Activated effector memory CD4-positive, alpha-beta T cell treated with Interleukin-2 at 50 U/mL for 16 hours (primary cell): ENCODE data around the gene USP11.
"Not testable (repeated sequence)": the region's sequence is repeated elsewhere in the genome, so short reads cannot be mapped to it uniquely, and the experiment has no call there.

Source experiments
- DNase-seq: peaks from one replicate; pipeline ENCODE4 v3.0.0-alpha.2; 2020

USP11 gene

GRCh38 chrX:47248576-47248975 lies 15.8 kb downstream of the USP11 start:
- no peak for DNase-seq

DNA sequence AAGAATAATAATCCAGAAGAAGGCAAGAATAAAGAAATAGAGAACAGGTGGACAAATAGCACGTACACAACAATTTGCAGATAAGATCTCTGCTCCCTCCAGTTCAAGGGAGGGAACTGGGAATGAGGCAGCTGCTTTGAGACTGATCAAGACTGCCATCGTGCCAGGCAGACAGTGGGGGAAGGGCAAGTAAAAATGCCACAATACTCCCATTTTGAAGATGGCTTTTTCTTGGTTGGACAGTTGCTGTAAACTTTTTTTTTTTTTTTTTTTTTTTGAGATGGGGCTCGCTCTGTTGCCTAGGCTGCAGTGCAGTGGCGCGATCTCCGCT lies 17.2 kb downstream of the USP11 start:
- no peak for DNase-seq

- DNase-seq = not testable (repeated sequence)
Measured at GRCh38 chrX:47257620-47258019, 24.8 kb downstream of the USP11 start.

GRCh38 chrX:47264483-47265173 lies 31.8 kb downstream of the USP11 start:
- no peak for DNase-seq

- no peak for DNase-seq
Measured at GRCh38 chrX:47266643-47267042, 33.8 kb downstream of the USP11 start.

DNA sequence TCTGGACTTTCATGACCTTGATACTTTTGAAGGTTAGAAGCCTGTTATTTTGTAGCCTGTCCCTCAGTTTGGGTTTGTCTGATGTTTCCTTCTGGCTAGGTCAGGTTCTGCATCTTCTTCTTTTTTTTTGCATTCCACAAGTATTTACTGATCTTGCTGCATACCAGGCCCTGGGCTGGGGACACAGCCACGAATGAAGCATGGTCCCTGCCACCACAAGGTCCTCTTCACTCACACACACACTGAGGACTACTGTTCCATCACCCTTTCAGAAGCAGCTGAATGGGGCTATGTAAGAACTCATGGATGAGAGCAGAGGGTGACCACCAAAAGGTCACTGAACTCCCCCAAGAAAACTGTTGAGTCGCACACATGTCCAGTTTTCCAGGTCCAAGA lies 39.2 kb downstream of the USP11 start:
- no peak for DNase-seq

- no peak for DNase-seq
Measured at GRCh38 chrX:47273011-47273730, 40.4 kb downstream of the USP11 start.

DNA sequence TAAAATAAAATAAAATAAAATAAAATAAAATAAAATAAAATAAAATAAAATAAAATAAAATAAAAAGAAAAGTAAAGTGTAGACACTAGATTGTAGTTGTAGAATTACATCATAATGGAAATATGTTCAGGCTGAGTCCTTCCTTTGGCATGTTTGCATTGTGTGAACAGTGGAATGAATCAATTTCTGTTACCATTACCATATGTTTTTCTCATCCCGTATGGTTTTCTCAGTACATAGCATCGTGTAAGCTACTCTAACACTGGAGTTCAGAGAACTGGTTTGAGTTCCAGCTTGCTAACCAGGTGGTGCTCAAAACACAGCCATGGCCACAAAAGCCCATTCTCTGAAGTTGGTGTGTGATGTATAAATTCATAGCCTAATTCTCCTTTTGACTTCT lies 45.9 kb downstream of the USP11 start:
- no peak for DNase-seq

DNA sequence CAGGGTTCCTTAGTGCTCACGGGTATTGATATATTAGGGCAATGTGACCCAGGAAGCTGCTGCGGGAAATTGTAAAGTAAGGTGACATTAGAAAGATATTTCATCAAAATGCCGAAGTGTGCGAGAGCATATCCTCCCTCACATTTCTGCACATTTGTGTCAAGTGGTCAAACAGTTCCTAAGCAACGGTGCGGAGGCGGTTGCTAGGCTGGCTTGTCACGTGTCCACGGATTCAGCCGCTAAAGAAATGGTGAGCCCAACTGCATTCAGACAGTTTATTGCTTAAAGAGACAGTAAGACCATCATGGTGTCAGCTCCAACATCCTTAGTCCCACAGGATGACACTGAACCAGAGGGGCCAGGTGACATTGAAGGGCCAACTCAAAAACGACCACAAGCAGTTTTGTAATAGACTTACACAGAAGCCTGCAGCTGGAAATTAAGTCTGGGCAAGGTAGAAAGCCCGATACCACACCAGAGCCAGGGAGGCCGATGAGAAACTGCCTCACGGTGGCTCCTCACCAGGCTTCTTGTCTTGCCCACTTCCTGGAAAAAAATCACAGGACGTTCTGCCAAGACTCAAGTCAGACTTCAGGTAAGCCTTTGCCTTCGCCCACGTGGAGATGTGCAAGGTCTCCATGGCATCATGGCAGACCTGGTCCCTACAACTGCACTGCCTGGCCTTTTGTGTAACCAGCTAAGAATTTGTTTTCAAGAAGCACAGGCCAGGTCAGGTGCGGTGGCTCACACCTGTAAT lies 50.4 kb downstream of the USP11 start:
- no peak for DNase-seq

DNA sequence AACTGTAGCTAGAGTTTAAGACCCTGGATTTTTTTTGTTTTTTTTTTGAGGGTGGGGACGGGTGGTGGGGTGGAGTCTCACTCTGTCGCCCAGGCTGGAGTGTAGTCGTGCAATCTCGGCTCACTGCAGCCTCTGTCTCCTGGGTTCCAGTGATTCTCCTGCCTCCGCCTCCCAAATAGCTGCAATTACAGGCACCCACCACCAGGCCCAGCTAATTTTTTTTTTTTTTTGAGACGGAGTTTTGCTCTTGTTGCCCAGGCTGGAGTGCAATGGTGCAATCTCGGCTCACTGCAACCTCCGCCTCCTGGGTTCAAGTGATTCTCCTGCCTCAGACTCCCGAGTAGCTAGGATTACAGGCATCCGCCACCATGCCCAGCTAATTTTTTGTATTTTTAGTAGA lies 51.8 kb downstream of the USP11 start:
- not testable (repeated sequence) for DNase-seq

DNA sequence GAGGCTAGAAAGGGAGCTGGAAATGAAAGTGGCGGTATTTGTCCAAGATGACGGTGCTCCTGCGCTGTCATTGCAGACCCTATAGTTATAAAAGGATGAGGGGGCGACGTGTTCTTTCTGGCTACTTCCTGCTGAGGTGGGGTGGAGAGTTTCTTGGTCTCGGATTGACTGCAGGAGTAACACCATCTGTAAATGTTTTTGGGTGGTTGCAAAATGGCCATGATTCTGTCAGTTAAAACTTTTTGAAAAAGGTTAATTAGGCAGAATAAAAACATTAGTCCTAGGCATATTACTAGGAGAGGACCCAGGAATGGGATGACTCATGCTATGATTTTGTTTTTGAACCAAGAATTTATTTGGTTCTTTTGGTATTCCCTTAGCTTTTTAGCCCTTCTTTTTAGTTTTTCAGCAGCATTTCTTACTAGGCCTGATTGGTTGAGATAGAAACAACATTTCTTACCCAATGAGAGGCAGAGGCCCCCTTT lies 53.1 kb downstream of the USP11 start:
- no peak for DNase-seq

DNA sequence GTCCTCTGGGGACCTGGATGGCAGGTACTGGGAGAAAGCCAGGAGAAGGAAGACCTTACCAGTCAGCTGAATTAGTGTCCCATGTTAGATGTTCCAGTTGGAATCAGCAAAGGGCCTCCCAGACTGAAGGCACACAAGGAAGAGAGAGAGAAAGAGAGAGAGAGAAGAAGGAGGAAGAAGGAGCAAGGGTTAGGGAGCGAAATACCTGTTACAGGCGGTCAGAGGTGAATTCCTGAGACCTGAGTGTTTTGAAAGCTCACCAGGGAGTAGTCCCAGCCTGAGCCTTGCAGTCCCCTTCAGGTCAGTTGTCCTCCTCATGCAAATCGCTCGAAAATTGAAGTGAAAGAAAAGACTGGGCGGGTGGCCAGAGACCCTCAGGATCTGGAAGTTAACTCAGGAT lies 60.3 kb downstream of the USP11 start:
- DNase-seq = no peak

DNA sequence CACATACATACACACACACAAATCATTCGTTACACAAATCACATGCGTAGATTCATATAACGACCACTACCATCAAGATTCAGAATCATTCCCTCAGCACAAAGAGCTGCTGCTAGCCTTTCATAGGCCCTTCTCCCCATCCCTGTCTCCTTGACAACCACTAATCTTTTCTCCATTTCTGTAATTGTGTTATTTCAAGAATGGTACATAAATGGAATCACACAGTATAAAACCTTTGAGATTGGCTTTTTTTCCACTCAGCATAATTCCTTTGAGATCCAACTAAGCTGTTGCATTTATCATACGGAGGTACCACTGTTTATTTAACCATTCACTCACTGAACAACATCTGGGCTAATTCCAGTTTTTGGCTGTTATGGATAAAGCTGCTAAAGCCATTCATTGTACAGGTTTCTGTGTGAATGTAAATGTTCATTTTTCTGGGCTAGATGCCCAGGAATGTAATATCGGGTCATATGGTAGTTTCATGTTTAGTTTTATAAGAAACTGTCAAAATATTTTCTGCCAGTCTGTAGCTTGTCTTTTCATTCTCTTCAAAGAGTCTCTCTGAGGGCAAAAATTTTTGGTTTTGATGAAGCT lies 64.1 kb downstream of the USP11 start:
- DNase-seq = no peak

DNA sequence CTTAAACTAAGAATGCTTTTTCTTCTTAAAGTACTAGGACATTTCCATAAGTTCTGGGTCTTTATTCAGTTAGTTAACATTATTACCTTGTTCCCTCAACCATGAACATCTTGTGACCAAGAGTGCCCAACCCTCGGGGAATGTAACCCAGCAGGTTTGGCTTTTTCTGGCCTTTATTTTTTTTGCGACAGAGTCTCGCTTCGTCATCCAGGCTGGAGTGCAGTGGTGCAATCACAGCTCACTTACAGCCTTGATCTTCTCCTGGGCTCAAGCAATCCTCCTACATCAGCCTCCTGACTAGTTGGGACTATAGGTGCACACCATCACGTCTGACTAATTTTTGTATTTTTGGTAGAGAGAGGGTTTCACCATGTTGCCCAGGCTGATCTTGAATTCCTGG lies 65.1 kb downstream of the USP11 start:
- no peak for DNase-seq
